K562 (cell line): ENCODE data around the gene ZC3H7B. TPM values are rescaled to one million over a fixed set of nuclear protein-coding genes. Genes with fewer than 3 reads are reported as not detected.

Source experiments
- ARID4B ChIP-seq: sonication (generic); formaldehyde crosslinking; IDR thresholded peaks from 2 replicates; pipeline ENCODE4 v1.8.0; 2022; ENCODE audit warnings: mild to moderate bottlenecking, missing genetic modification reagents
- CXXC5 ChIP-seq: fragments of 250-450 bp; sonication (Bioruptor Pico); IDR thresholded peaks from 2 replicates; pipeline ENCODE4 v1.8.0; 2022; ENCODE audit warnings: inconsistent platforms, mild to moderate bottlenecking, moderate library complexity
- E2F3 ChIP-seq: fragments of 250-450 bp; sonication (Bioruptor Pico); IDR thresholded peaks from 2 replicates; pipeline ENCODE4 v1.4.0; 2020; ENCODE audit warnings: mild to moderate bottlenecking
- EP400 ChIP-seq: fragments of 450-650 bp; IDR thresholded peaks from 2 replicates; pipeline ENCODE4 v1.6.1; 2017; ENCODE audit warnings: antibody characterized with exemption, mild to moderate bottlenecking, moderate library complexity
- KLF13 ChIP-seq: fragments of 450-650 bp; IDR thresholded peaks from 2 replicates; pipeline ENCODE4 v1.6.1; 2016; ENCODE audit warnings: missing genetic modification characterization, low read depth, mild to moderate bottlenecking, missing compliant biosample characterization, moderate library complexity, borderline replicate concordance
- MCM3 ChIP-seq: fragments of 450-650 bp; IDR thresholded peaks from 2 replicates; pipeline ENCODE4 v1.6.1; 2016
- MEF2A ChIP-seq: IDR thresholded peaks from 2 replicates; pipeline ENCODE4 v1.6.1; 2011; ENCODE audit warnings: low read depth, mild to moderate bottlenecking, low read length, moderate library complexity; ENCODE audit not compliant: control insufficient read depth
- NCOR1 ChIP-seq: fragments of 450-650 bp; IDR thresholded peaks from 2 replicates; pipeline ENCODE4 v1.6.1; 2016; ENCODE audit warnings: mild to moderate bottlenecking, moderate library complexity
- POLR2G ChIP-seq: fragments of 200-400 bp; formaldehyde crosslinking; IDR thresholded peaks from 2 replicates; pipeline ENCODE4 v1.6.1; 2017; ENCODE audit warnings: low read depth, mild to moderate bottlenecking, antibody characterized with exemption, low read length, moderate library complexity
- SIN3A ChIP-seq, 2 experiments: fragments of 150-350 bp in 1 of 2; IDR thresholded peaks; 2 replicates each; pipeline ENCODE4 v1.6.1; 2011 to 2016; ENCODE audit warnings: borderline replicate concordance in 2 of 2, low read depth in 2 of 2, low read length in 2 of 2, mild to moderate bottlenecking in 2 of 2, moderate library complexity in 2 of 2; ENCODE audit not compliant: control insufficient read depth in 1 of 2
- SIN3B ChIP-seq: fragments of 450-650 bp; IDR thresholded peaks from 2 replicates; pipeline ENCODE4 v1.6.1; 2017; ENCODE audit warnings: low read depth, mild to moderate bottlenecking, moderate library complexity
- SOX6 ChIP-seq: fragments of 450-650 bp; IDR thresholded peaks from 2 replicates; pipeline ENCODE4 v1.6.1; 2014; ENCODE audit warnings: mild to moderate bottlenecking
- SRF ChIP-seq, 2 experiments: fragments of 250-450, 450-650 bp in 1 of 2; sonication (Bioruptor Pico) in 1 of 2; sonication (generic) in 1 of 2; formaldehyde crosslinking; IDR thresholded peaks; 2 replicates each; pipeline versions ENCODE4 v1.5.0 to v1.5.1; 2020 to 2022; ENCODE audit warnings: mild to moderate bottlenecking in 1 of 2, missing genetic modification reagents in 1 of 2
- SRSF9 ChIP-seq: fragments of 200-400 bp; formaldehyde crosslinking; IDR thresholded peaks from 2 replicates; pipeline ENCODE4 v1.6.1; 2017; ENCODE audit warnings: low read depth, low read length, borderline replicate concordance
- TARDBP ChIP-seq: fragments of 450-650 bp; IDR thresholded peaks from 2 replicates; pipeline ENCODE4 v1.6.1; 2016
- THRA ChIP-seq: fragments of 450-650 bp; IDR thresholded peaks from 2 replicates; pipeline ENCODE4 v1.6.1; 2017; ENCODE audit warnings: mild to moderate bottlenecking, moderate library complexity
- ZEB2 ChIP-seq: fragments of 450-650 bp; IDR thresholded peaks from 2 replicates; pipeline ENCODE4 v1.6.1; 2016
- ZNF3 ChIP-seq: fragments of 250-450 bp; sonication (Bioruptor Pico); IDR thresholded peaks from 2 replicates; pipeline ENCODE4 v1.5.0; 2021; ENCODE audit warnings: mild to moderate bottlenecking, moderate library complexity
- ZNF512 ChIP-seq: IDR thresholded peaks from 2 replicates; pipeline ENCODE4 v1.6.1; 2016; ENCODE audit warnings: missing genetic modification characterization, missing compliant biosample characterization
- polyA plus RNA-seq, 8 experiments: library from polyadenylated mRNA; depleted of rRNA in 4 of 8; stranded (reverse) in 5 of 8; unstranded in 3 of 8; fragments of >200 nt; fragmentation: Nextera tagmentation in 2 of 8; fragmentation: Illumina TruSeq in 1 of 8; extraction: Ambion mirVana in 2 of 8; extraction: Trizol in 1 of 8; gene quantifications; 2 replicates each; pipeline versions ENCODE4 v1.2.1 to v1.2.3, GENCODE V29; 2011 to 2014; ENCODE audit warnings: inconsistent platforms in 1 of 8, missing spikeins in 1 of 8
- total RNA-seq, 7 experiments: library from RNA; depleted of rRNA in 6 of 7; stranded (reverse); fragments of >200 nt in 6 of 7; fragmentation: Illumina TruSeq in 2 of 7; extraction: Trizol in 2 of 7; gene quantifications; 2 replicates each; pipeline versions ENCODE4 v1.2.1 to v1.2.3, GENCODE V29; 2011 to 2021; ENCODE audit warnings: low replicate concordance in 1 of 7
- TF ChIP-seq, protein P1 (sequence below): fragments of 450-650 bp; conservative IDR thresholded peaks from 2 replicates; pipeline ENCODE4 v1.6.1; 2016; ENCODE audit warnings: missing genetic modification characterization, low read depth, mild to moderate bottlenecking, missing compliant biosample characterization, moderate library complexity

Gene ZC3H7B
- total and polyA plus RNA-seq, 9 of the 15 experiments (the other 6 are each of a cell fraction or from before 2014, with no cell fraction given), result 0.07 to 49.8 (median 26.8) TPM

DNA sequence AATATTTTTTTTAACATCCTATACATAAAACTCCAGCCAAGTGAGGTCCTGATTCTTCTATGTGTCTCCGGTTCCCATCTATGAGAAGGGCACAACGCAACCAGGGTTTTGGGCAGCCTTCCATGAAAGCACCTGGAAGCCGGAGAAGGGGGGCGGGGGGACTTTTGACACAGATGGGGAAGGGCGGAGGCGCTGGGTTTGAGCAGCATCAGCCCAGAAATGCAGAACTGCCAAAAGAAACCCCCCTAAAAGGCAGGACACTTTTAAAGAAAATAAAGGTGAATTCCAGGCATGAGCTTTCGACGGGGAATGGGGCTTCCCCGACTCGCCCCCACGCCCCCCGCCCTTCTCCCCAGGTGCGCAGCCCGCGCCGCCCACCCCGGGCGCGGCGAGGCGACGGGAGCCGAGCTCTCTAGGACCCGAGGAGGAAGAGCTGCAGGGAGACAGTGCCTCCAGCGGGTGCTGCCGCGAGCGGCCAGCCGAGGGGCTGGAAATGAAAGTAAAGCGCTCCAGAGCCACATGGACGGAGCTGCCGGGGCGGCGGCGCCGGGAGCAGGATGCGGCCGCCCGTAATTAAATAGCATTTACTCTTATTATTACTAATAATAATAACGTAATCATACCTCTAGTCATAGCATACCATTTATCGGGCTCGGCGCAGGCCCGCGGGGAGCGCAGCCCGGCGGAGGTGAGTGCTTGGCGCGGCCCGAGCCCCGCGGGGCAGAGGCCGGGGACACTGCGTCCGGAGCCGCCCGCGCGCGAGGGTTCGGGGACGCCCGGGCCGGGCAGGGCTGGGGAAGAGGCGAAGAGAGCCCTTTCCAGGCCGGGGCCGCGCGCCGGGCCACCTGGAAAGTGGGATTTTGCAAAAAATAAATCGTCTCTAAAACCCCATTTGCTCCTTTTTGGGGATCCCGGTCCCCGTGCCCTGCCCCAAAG is at the start of gene ZC3H7B (continued):
- TF ChIP-seq POLR2G (peak; percentile 89), NCOR1 (no peak), ZEB2 (no peak), KLF13 (tag) (no peak), SRF (CRISPR knock-in tag; IDR thresholded peaks at IDR 0.05) (no peak), SRSF9 (no peak), ARID4B (peak; percentile 30; the same call in 1 of the 2 replicates), EP400 (peak; percentile 71), SOX6 (no peak), SIN3B (no peak), ZNF512 (tag) (no peak), TARDBP (no peak), MCM3 (no peak), CXXC5 (CRISPR knock-in tag) (peak; percentile 63), THRA (no peak), MEF2A (no peak), SIN3A (IDR thresholded peaks at IDR 0.05; ENCODE audit: borderline replicate concordance in 2 of 2, control insufficient read depth in 1 of 2, low read depth in 2 of 2, low read length in 2 of 2) (peak; percentile 69 to 89; a peak in 2 of 4 replicates), ZNF3 (CRISPR knock-in tag) (no peak), E2F3 (no peak)
- TF ChIP-seq, protein P1, sequence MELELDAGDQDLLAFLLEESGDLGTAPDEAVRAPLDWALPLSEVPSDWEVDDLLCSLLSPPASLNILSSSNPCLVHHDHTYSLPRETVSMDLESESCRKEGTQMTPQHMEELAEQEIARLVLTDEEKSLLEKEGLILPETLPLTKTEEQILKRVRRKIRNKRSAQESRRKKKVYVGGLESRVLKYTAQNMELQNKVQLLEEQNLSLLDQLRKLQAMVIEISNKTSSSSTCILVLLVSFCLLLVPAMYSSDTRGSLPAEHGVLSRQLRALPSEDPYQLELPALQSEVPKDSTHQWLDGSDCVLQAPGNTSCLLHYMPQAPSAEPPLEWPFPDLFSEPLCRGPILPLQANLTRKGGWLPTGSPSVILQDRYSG (tag), result no peak
